HG03175 (cell line): ENCODE results near the gene UBP1.
"Not testable (repeated sequence)": the region's sequence is repeated elsewhere in the genome, so short reads cannot be mapped to it uniquely, and the experiment has no call there.

Experiments used
- ATAC-seq: cut with Tn5 transposase; IDR thresholded peaks from one replicate; pipeline ENCODE4 v1.9.1; 2021; ENCODE audit warnings: mild to moderate bottlenecking, moderate library complexity; ENCODE audit not compliant: unreplicated experiment

Gene UBP1

DNA sequence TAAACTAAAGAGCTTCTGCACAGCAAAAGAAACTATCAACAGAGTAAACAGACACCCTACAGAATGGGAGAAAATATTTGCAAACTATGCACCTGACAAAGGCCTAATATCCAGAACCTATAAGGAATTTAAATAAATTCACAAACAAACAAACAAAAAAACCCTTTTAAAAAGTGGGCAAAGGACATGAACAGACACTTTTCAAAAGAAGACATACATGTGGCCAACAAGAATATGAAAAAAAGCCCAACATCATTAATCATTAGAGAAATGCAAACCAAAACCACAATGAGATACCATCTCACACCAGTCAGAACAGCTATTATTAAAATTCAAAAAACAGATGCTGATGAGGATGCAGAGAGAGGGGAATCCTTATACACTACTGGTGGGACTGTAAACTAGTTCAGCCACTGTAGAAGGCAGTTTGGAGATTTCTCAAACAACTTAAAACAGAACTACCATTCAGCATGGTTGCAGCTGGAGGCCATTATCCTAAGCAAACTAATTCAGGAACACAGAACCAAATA lies 101.2 kb downstream of the UBP1 start:
- ATAC-seq = not testable (repeated sequence)
